Amniotic epithelial cell (primary cell): ENCODE measurements around the gene CC2D1B.

Experiments used
- DNase-seq: peaks from one replicate; pipeline ENCODE4 v3.0.0-alpha.2; 2010; ENCODE audit warnings: low read depth

Gene CC2D1B, protein sequence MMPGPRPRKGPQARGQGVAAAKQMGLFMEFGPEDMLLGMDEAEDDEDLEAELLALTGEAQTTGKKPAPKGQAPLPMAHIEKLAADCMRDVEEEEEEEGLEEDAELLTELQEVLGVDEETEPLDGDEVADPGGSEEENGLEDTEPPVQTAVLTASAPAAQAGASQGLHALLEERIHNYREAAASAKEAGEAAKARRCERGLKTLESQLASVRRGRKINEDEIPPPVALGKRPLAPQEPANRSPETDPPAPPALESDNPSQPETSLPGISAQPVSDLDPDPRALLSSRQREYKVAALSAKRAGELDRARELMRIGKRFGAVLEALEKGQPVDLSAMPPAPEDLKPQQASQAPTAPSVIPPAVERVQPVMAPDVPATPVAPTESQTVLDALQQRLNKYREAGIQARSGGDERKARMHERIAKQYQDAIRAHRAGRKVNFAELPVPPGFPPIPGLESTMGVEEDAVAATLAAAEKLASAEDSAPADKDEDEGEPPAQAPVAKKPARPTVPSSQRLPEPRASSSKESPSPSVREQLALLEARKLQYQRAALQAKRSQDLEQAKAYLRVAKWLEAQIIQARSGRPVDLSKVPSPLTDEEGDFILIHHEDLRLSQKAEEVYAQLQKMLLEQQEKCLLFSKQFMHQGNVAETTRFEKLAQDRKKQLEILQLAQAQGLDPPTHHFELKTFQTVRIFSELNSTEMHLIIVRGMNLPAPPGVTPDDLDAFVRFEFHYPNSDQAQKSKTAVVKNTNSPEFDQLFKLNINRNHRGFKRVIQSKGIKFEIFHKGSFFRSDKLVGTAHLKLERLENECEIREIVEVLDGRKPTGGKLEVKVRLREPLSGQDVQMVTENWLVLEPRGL

DNA sequence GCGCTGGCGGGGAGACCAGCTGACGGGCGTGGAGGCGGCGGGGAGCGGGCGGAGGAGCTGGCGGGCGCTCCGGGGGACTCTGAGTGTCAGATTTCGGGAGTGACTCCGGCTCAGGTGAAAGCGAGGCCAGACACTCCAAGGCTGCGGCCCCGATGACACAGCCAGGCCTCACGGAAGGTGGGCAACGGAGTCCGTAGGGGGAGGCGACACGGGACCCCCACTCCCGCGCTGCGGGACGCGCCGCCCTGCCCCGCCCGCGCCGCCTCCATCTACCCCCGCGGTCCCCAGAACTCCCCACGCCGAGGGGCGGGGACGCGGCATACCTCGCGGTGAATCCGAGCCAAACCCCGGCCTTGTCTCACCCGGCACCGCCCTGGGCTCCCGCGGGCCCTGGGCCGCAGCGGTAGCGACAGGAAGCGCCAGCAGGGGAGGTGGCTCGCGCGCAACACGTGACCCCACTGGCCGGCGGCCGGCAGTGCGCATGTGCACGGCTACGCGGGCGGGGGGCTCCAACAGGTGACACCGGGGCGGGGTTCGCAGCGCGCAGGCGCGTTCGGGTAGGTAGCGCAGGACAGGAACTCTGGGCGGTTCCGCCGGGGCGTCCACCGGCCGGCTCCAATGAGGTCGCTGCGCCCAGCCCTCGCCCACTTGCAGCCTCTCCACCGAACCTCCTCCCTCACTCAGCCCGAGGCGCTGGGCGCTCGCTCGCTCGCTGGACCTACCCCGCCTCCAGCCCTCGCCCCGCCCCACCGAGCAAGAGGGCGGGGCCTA, at the start of gene CC2D1B:
Gene CC2D1B, minus strand, starts transcription at position 460 of the 771 bp plus-strand sequence. CDS start 1,585 bp downstream, outside the sequence.
- peak; percentile 96 for DNase-seq

DNA sequence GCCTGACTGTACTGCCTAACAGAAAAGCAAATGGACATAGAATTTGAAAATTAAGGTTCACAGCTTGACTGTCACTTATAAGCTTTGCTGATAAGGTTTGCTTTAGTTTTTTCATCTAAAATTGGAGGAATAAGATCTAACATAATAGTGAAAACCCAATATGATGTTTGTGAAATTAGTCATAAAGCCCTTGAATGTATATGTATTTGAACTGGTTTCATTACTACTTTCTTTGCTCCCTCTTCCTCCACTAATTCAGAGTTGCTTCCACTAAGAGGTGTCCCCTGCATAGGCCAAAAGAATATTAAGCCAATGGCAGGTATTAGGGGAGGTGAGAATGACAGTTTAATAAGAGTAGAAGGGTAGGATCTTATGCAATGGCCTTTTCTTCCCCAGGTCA, 48.9 kb upstream of the CC2D1B start:
- no peak for DNase-seq

DNA sequence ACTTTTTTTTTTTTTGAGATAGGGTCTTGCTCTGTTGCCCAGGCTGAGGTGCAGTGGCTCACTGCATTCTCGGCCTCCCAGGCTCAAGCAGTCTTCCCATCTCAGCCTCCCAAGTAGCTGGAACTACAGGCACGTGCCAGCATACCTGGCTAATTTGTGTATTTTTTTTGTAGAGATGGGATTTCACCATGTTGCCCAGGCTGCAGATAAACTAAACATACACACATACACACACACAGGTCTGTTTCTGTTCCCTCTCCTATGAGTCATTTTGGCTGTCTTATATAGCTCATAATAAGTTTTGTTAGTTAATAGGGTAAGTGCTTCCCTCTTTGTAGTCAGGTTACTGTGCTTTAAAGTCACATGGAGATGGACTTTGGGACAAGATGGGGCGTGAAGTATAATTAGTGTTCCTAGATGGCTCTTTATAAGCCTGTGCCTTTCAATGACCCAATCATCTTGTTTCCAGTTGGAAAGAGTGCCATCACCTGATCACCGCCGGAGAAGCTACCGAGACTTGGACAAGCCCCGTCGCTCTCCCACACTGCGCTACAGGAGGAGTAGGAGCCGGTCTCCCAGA, 47.5 kb upstream of the CC2D1B start:
- DNase-seq, result peak; percentile 20

DNA sequence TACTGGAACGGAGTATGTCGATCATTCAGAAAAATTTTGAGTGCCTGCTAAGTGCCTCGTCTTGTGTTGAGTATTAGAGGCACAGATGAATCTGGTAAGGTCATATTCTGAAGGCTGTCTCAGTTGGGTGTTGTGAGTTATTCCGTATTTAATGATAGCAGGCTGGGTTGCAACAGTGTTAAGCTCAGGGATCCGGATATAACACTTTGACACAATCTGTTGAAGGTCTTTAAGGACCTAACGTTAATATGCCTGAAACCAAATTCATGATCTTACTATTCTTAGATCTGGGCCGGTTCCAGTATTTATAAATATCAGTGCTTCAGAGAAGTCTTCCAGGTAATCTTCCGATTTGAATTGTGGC, 39.0 kb upstream of the CC2D1B start:
- no peak for DNase-seq

DNA sequence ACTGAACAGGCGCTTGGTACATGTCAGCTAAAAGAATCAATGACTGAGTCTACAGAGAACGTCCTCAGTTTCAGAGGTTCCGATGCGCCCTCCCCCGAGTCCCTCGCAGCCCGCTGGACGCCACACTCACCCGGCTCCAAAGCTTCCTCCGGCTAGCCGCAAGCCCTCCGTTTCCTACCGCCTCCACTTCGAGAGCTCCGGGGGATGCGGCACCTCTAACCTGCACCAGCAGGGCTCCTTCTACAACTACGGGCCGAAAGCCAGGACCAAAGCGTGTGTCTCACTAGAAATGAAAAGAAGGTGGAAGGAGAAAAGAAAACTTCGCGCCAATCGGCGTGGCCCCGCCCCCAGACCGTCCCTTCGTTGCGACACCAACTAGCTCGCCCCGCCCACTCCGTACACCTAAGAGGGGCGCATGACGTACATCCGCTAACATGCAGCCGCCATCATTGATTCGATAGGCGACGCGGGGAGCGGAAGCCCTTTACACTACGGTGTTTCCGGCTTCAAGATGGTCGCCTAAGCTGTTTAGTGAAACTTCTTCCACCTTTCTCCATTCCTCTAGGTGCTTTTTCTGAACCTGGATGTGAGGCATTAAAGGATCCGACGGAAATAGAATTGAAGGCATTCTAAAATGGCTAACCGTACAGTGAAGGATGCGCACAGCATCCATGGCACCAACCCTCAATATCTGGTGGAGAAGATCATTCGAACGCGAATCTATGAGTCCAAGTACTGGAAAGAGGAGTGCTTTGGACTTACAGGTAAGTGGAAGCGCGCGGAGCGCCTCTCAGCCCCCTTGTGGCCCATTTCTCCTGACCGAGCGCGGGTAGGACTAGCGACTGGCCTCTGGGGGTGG, 38.3 kb upstream of the CC2D1B start, which contains the start of the genes ORC1 and PRPF38A:
Gene ORC1, minus strand, starts transcription at position 308 of the 859 bp plus-strand sequence. CDS start 2,200 bp downstream, outside the sequence.
Gene PRPF38A, plus strand, starts transcription at position 487 of the 859 bp plus-strand sequence. Its CDS starts 148 bp downstream, at position 635.
- DNase-seq, result peak; percentile 95

DNA sequence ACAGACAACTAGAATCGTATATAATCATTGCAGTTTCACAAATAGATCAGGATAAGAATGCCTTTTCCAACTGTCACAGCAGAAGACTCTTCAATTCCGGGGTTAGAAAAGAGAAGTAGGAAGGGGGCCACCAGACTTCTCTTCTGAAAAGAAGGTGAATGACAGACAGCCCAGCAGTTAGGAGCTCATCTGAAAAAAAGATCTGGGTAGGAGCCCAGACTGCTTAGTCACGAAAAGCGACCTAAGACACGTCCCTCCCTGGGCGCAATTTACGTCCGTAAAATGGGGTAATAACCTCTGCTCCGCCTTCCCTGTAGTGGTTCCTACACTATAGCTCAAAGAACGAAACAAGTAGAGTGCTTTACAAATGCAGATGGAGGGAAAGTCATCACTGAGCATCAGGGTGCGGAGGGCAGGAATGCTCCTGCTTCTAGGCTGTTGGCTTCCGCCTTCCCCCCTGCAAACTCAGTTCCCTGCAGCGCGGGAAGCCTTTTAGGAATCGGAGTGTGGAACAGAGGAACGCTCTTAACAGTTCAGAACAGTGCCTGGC, 37.6 kb upstream of the CC2D1B start:
- peak; percentile 71 for DNase-seq

DNA sequence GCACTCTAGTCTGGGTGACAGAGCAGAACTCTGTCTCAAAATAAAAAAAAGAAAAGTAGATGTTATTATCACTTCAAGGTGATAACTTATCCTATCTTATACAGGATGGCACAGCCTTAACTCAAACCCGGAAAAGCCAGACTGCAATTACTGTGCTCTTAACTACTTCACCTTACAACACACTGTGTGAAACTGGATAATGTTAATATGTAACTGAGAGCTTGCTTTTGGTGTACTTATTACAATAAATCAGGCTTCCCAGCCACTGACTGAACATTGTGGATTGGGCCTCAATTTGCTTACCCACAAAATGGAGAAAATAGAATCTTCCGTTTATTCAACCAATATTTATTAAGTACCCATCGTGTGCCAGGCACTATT, 36.8 kb upstream of the CC2D1B start:
- no peak for DNase-seq

DNA sequence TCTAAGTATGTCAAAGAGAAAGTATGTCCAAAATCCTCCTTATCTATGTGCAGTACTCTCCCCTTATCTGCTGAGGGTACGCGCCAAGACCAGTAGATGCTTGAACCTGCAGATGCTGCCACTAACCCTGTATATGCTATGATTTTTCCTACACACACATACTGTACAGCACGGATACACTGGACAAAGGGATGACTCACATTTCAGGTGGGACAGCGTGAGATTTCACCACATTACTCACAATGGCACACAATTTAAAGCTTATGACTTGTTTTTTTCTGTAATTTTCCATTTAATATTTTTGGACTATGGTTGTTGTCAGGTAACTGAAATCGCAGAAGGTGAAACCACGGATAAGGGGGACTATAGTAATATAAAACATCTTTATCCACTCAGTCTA, 34.1 kb upstream of the CC2D1B start:
- DNase-seq, result no peak

DNA sequence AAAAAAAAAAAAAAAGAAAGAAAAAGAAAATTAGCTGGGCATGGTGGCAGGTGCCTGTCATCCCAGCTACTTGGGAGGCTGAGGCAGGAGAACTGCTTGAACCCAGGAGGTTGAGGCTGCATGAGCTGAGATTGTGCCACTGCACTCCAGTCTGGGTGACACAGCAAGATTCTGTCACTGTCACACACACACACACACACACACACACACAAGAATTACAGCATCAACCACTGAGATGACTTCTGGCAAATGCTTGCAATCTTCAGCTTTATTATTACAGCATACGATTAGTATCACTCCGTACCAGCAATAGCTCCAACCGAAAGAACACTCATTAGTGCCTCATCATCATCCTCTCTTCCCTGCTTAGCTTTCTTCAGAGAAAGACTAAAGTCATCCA, 33.6 kb upstream of the CC2D1B start:
- no peak for DNase-seq

DNA sequence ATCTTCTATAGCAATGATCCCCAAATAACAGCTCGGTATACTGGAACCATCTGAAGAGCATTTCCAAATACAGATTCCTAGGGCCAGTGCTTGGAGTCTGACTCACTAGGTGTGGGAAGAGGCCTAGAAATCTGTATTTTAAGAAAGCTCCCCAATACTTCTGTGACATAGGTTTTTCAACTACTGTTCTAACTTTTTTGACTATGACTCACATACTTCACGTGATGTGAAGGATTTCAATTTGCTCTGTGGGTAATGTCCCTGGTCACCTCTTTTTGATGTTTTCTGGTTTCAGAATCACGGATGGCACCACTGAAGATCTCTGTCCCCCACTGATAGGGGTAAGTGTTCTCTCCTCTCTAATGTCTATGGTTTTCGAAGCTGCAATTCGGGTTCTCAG, 27.2 kb upstream of the CC2D1B start:
- no peak for DNase-seq

DNA sequence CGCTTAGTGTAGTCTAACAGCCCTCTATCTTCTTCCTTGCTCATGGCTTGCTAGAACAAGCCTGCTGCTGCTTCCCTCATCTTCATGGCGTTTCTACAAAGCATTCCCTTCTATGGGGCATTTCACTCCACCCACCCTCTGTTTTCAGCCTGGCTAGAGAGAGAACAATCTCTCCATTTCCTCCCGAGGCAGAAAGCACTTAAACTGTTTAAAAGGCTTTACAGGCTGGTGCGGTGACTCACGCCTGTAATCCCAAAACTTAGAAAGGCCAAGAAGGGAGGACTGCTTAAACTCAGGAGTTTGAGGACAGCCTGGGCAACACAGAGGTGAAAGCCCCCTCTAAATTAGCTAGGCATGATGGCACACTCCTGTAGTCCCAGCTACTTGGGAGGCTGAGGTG, 20.5 kb upstream of the CC2D1B start:
- no peak for DNase-seq

DNA sequence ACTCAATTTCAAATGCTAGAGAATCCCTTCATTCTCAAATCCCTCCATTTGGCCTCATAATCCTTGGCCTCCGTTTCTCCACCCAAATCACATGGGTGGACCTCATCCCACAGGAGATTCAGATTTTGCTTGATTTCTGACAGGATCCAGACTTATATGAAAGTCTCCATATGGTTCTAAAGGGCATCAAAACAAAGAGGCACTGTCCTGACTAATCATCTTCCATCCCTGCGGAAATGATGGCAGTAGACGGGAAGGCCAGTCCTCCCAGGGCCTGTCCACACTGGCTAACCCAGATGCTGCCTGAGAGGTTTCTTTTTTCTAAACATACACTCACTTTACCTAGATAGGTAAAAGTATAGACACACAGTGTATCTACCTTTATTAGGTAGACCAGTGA, 19.4 kb upstream of the CC2D1B start:
- DNase-seq, result no peak

DNA sequence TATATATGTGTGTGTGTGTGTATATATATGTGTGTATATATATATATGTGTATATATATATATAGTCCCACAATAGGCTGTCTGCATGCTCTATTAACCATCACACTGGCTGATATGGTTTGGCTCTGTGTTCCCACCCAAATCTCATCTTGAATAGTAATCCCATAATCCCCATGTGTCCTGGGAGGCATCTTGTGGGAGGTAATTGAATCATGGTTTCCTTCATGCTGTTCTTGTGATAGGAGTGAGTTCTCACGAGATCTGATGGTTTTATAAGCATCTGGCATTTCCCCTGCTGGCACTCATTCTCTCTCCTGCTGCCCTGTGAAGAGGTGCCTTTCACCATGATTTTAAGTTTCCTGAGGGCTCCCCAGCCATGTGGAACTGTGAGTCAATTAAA, 3.8 kb upstream of the CC2D1B start:
- DNase-seq, result peak; percentile 25

DNA sequence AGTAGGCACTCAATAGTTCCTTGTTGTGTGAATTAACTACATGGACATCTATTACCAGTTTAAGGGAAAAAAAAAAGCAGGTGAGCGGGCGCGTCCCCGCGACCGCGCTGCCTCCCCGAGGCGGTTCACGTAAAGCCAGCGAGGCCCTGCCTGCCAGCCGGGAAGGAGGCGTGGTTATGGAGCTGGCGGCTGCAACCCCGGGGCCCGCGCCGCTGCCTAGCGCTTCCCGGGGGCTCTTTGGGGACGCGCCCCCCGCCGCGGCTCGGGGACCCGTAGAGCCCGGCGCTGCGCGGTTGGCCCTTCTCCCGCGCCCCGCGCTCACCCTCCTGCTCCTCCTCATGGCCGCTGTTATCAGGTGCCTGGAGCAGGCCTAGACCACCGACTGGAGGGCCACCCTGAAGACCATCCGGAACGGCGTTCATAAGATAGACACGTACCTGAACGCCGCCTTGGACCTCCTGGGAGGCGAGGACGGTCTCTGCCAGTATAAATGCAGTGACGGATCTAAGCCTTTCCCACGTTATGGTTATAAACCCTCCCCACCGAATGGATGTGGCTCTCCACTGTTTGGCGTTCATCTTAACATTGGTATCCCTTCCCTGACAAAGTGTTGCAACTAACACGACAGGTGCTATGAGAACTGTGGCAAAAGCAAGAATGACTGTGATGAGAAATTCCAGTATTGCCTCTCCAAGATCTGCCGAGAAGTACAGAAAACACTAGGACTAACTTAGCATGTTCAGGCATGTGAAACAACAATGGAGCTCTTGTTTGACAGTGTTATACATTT, 2.6 kb upstream of the CC2D1B start:
- DNase-seq, result peak; percentile 26

DNA sequence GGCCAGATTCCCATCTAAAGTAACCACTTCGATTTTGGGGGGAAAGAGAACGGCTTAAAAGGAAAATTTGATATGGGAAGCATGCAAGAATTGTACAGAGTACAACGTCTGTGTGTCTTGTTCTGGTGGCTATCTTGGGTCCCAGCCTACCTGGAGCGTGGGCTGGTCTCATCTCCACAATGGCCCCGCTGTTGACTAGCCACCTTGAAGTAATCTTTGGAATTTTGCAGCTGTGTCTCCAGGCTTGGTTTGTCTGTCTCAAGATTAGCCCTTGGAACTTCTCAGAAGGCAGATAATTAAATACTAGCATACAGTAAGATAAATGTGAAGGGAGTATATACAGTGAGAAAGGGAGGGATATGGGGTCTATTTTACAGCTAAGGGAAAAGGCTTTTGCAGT, 1.3 kb upstream of the CC2D1B start:
- no peak for DNase-seq

DNA sequence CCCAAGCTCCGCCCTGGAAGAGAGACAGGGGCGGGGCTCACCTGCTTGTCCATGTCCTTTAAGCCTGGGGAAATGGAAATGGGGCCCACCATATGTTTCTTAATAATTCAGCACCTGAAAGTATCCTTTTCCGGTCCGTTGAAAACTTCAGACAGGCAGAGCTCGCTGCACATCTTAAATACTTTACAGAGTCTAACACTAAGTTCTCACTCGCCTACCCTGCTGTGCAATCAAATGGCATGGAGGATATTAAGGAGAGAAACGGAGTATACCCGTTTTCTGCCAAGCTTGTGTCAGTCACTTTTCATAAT, 467 bp upstream of the CC2D1B start:
- no peak for DNase-seq

DNA sequence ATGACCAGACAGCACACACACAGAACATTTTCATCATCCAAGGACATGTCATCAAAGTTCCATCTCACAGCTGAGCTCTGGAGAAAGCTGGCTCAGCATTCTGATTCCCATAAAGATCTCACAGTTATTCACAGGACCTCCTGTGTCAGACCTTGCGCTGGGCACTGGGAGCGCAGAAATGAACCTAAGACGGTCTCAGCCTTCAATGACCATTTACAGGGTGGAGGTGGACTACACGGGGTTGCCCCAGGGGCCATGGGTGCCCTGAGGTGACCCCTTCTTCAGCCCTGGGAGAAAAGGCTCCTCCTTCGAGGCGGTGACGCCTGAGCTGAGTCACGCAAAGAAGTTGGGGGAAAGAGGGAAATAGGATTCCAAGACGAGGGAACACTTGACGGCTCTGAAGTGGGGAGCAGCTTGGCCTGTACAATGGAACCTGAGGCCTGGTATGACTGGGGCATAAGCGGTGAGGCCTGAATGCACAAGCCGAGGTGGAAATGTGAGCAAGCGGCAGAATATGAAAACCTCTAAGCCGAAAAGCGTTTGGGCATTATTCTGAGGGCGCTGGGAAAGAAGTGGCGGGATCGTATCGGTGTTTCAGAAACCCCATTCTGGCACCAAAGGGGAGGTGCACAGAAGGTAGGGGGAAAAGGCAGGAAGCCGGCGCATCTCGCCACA, 797 bp downstream of the CC2D1B start:
- DNase-seq, result peak; percentile 68

DNA sequence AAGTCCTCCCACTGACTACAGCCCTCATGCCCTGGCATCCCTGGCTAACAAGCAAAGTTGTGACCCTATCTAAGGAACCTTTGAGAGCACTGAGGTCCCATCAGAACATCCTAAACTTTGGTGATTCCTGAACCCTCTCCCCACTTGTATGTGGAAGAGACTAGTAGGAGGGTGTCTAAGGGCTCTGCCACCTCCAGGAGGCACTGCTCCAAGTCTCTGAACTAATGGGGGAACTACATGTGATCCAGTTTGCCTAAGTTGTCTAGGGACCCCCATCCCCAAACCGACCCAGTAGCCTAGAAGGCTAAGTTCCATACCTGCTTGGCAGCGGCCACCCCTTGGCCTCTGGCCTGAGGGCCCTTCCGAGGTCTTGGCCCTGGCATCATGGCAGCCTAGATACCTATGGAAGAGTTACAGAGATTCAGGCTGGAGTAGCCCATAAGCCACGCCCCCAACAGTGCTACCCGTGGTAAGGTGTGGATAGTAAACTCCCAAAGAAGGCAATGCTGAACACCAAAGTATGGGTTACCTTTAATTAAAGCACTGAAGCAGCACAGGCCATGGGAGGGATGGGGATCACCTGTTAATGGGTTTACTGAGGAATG, 1.7 kb downstream of the CC2D1B start:
- no peak for DNase-seq

DNA sequence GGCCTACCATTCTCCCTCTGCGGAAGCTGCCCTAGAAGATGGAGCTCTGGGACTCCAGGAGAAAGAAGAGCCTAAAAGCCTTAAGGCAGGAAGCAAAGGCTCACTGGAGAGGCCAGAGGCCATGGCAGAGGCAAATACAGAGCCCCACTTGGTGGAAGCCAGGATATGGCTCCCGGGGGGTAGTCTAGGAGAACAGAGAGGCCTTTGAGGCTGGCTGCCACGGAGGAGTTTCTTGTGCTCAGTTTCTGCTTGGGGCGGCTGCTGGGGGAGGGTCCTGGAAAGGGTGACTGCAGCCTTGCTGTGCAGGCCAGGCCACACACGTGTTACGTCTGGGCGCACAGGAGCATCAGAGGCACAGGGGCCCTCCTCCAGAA, 5.4 kb downstream of the CC2D1B start:
- DNase-seq, result no peak
